Neural progenitor cell (in vitro differentiated cells): Measurements from ENCODE around the gene SLC25A12. TPM values are rescaled to one million over a fixed set of nuclear protein-coding genes. Genes with fewer than 3 reads are reported as not detected.

Experiments used
- DNase-seq: peaks from one replicate; pipeline ENCODE4 v3.0.0-alpha.2; 2016; ENCODE audit warnings: low spot score
- H2AFZ ChIP-seq: fragments of 200-600 bp; sonication (generic); replicated peaks from 2 replicates; pipeline ENCODE4 v1.6.1; 2016; ENCODE audit warnings: antibody characterized with exemption
- H3F3A ChIP-seq: fragments of 200-600 bp; sonication (generic); 2 replicates; pipeline ENCODE4 v1.6.1; 2016; ENCODE audit warnings: antibody characterized with exemption, low read depth
- H3K27ac ChIP-seq: fragments of 200-600 bp; sonication (generic); 2 replicates; pipeline ENCODE4 v1.5.1; 2016; ENCODE audit warnings: mild to moderate bottlenecking
- H3K27me3 ChIP-seq: fragments of 200-600 bp; sonication (generic); 2 replicates; pipeline ENCODE4 v1.6.1; 2016; ENCODE audit warnings: mild to moderate bottlenecking, moderate library complexity
- H3K36me3 ChIP-seq: fragments of 200-600 bp; sonication (generic); 2 replicates; pipeline ENCODE4 v1.5.1; 2016
- H3K4me1 ChIP-seq: fragments of 200-600 bp; sonication (generic); 2 replicates; pipeline ENCODE4 v1.6.1; 2016; ENCODE audit warnings: mixed run types
- H3K4me2 ChIP-seq: fragments of 200-600 bp; sonication (generic); 2 replicates; pipeline ENCODE4 v1.6.1; 2016
- H3K4me3 ChIP-seq: fragments of 200-600 bp; sonication (generic); 2 replicates; pipeline ENCODE4 v1.5.1; 2016
- H3K79me2 ChIP-seq: fragments of 200-600 bp; sonication (generic); 2 replicates; pipeline ENCODE4 v1.6.1; 2016; ENCODE audit warnings: low read depth
- H3K9ac ChIP-seq: fragments of 200-600 bp; sonication (generic); 2 replicates; pipeline ENCODE4 v1.6.1; 2016
- H3K9me3 ChIP-seq: fragments of 200-600 bp; sonication (generic); 2 replicates; pipeline ENCODE4 v1.5.1; 2016; ENCODE audit warnings: low read depth
- H4K20me1 ChIP-seq: fragments of 200-600 bp; sonication (generic); 2 replicates; pipeline ENCODE4 v1.6.1; 2016; ENCODE audit warnings: low read depth
- H3K27ac Mint-ChIP-seq: 3 replicates; pipeline ENCODE4 v1.8.0; 2021; ENCODE audit warnings: mixed read lengths
- H3K27me3 Mint-ChIP-seq: 2 replicates; pipeline ENCODE4 v1.8.0; 2022; ENCODE audit warnings: low read depth, mild to moderate bottlenecking, inconsistent platforms, moderate library complexity, mixed read lengths; ENCODE audit not compliant: insufficient read depth
- H3K36me3 Mint-ChIP-seq: 3 replicates; pipeline ENCODE4 v1.8.0; 2021; ENCODE audit warnings: mixed read lengths
- H3K4me1 Mint-ChIP-seq: 3 replicates; pipeline ENCODE4 v1.8.0; 2021; ENCODE audit warnings: mixed read lengths
- H3K4me3 Mint-ChIP-seq: 3 replicates; pipeline ENCODE4 v1.8.0; 2021; ENCODE audit warnings: mild to moderate bottlenecking, moderate library complexity, mixed read lengths
- H3K9me3 Mint-ChIP-seq: 3 replicates; pipeline ENCODE4 v1.8.0; 2020; ENCODE audit warnings: mixed read lengths
- EZH2 ChIP-seq: fragments of 200-600 bp; sonication (generic); IDR thresholded peaks from 2 replicates; pipeline ENCODE4 v1.6.1; 2017; ENCODE audit warnings: antibody characterized with exemption, mild to moderate bottlenecking, moderate library complexity
- EZH2phosphoT487 ChIP-seq: fragments of 200-600 bp; sonication (generic); IDR thresholded peaks from 2 replicates; pipeline ENCODE4 v1.6.1; 2017; ENCODE audit warnings: antibody characterized with exemption
- small RNA-seq: library from RNA; depleted of rRNA; stranded (forward); fragments of <200 nt; gene quantifications from one replicate; pipeline ENCODE3, GENCODE V24; 2015
- total RNA-seq: library from RNA; depleted of rRNA; stranded (reverse); fragments of >200 nt; gene quantifications from 2 replicates; pipeline ENCODE4 v1.2.3, GENCODE V29; 2015; ENCODE audit warnings: low replicate concordance
- TF ChIP-seq, protein P1 (sequence below): fragments of 200-600 bp; sonication (generic); IDR thresholded peaks from 2 replicates; pipeline ENCODE4 v1.5.1; 2017; ENCODE audit warnings: antibody characterized with exemption, mild to moderate bottlenecking

The SLC25A12 gene
- total RNA-seq, 1 donor from 2014 or later, result 1.4 TPM

DNA sequence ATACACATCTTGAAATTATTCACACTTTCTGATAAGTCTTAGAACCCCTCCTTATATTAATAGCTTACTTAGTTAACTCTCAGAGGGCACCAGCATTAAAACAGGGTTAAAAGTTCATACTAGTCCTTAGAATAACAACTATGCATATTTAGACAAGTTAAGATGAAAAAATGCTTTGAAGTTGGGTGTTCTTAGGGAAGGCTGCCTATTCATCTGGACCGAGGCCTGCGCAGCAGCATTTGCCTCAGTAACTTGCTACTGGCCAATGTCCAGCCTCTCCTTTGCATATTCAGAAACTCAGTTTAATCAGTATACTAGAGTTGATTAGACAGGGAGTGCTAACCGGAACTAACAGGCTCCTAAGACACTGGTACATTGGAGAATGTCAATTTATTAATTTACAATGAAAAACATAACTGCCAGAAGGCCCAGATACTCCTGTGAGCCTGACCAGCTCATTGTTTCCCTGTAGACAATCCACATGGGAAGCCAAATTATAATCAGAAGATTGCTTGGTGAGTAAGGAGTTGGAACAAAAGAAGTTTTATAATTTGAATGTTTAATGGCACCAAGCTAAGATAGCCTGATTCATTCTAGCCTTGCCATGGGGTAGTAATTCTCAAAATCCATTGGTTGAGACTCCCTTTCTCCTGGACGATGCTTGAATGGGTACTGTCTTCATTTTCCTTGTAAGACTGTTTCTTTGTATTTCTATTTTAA lies 157.9 kb downstream of the SLC25A12 start:
- Histone ChIP-seq H3K4me2 (no peak overlapping the region), H3K36me3 (peaks cover 9% of the 10 kb centered on the region), H3F3A (no peaks in the 10 kb centered on the region), H3K4me3 (no peak overlapping the region), H3K27ac (no peak overlapping the region), H3K27me3 (no peaks in the 10 kb centered on the region), H3K4me1 (no peaks in the 10 kb centered on the region), H3K9ac (no peak overlapping the region), H3K79me2 (no peaks in the 10 kb centered on the region), H3K9me3 (no peaks in the 10 kb centered on the region), H2AFZ (no peak overlapping the region), H4K20me1 (no peaks in the 10 kb centered on the region)
- DNase-seq, result no peak
- Mint-ChIP-seq H3K4me1 (no peaks in the 10 kb centered on the region), H3K36me3 (peaks cover 40% of the 10 kb centered on the region), H3K27me3 (no peaks in the 10 kb centered on the region), H3K4me3 (no peak overlapping the region), H3K27ac (no peak overlapping the region), H3K9me3 (no peaks in the 10 kb centered on the region)
- TF ChIP-seq EZH2 (no peak), EZH2phosphoT487 (no peak)
- TF ChIP-seq, protein P1, sequence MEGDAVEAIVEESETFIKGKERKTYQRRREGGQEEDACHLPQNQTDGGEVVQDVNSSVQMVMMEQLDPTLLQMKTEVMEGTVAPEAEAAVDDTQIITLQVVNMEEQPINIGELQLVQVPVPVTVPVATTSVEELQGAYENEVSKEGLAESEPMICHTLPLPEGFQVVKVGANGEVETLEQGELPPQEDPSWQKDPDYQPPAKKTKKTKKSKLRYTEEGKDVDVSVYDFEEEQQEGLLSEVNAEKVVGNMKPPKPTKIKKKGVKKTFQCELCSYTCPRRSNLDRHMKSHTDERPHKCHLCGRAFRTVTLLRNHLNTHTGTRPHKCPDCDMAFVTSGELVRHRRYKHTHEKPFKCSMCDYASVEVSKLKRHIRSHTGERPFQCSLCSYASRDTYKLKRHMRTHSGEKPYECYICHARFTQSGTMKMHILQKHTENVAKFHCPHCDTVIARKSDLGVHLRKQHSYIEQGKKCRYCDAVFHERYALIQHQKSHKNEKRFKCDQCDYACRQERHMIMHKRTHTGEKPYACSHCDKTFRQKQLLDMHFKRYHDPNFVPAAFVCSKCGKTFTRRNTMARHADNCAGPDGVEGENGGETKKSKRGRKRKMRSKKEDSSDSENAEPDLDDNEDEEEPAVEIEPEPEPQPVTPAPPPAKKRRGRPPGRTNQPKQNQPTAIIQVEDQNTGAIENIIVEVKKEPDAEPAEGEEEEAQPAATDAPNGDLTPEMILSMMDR, result no peak

Small RNA genes within 50 kb of the gene (small RNA-seq; reads per million reads assigned to genes)
- gene RNU6-182P, result not detected

Other genes with a start within 250 kb of the SLC25A12 start
- 115 and 174 TPM in 2 replicates for gene DYNC1I2, start 206.8 kb downstream of the SLC25A12 start, total RNA-seq
- gene HAT1, start 28.2 kb upstream of the SLC25A12 start, total RNA-seq, result 63.6 and 109 TPM in 2 replicates
- gene METAP1D, start 105.7 kb upstream of the SLC25A12 start, total RNA-seq, result 8.2 and 9.8 TPM in 2 replicates
- not detected in 2 replicates for gene DLX1, start 191.3 kb upstream of the SLC25A12 start, total RNA-seq
- 0.19 TPM in 1 of 2 replicates, not detected in the other for gene DLX2, start 208.7 kb upstream of the SLC25A12 start, total RNA-seq